ENCODE measurements around the gene BRK1.
"Not testable (repeated sequence)": the region's sequence is repeated elsewhere in the genome, so short reads cannot be mapped to it uniquely, and the experiment has no call there.

The BRK1 gene

DNA sequence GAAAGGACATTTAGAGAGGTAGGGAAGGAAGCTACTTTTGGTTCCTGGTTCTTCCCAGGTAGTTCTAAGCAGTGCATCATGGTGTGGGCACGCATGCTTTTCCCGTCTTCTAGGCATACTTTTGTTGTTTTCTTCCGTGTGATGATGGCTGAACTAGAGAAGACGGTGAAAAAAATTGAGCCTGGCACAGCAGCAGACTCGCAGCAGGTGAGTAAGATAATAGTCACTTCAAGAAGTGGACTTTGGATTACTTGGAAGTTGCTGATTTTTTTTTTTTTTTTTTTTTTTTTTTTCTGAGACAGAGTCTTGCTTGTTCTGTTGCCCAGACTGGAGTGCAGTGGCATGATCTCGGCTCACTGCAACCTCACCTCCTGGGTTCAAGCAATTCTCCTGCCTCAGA lies 25.3 kb upstream of the BRK1 start:
- Histone ChIP-seq H3K9me3 (ENCODE audit: control insufficient read depth, insufficient read depth, low read depth, low read length) (no peaks in the 10 kb centered on the region), H3K4me1 (ENCODE audit: control insufficient read depth, insufficient read depth, low read length) (no peaks in the 10 kb centered on the region), H3K27ac (ENCODE audit: extremely low read depth, low read depth, low read length) (no peak overlapping the region), H3K36me3 (ENCODE audit: control insufficient read depth in 2 of 2, insufficient read depth in 1 of 2, low read length in 2 of 2) (peaks cover 61 to 84% of the 10 kb centered on the region in 2 experiments), H3K4me3 (ENCODE audit: low read depth, low read length) (no peak overlapping the region)
- ChIA-PET CTCF (interaction anchor here (0.6 kb wide), 1 partner anchor 107 kb away, joined by 6 read pairs; no protein-coding TSS in a partner anchor), POLR2A (no interaction called here)
- TF ChIP-seq HOXC10 (CRISPR knock-in tag; IDR thresholded peaks at IDR 0.05) (no peak), ZNF510 (tag by site-specific recombination; IDR thresholded peaks at IDR 0.05; ENCODE audit: insufficient replicate concordance) (no peak), TRIM28 (IDR thresholded peaks at IDR 0.05; ENCODE audit: borderline replicate concordance, low read length) (no peak), ZNF768 (tag by site-specific recombination; IDR thresholded peaks at IDR 0.05) (no peak), ZNF561 (tag by site-specific recombination; IDR thresholded peaks at IDR 0.05; ENCODE audit: borderline replicate concordance) (no peak), HOXD13 (CRISPR knock-in tag; IDR thresholded peaks at IDR 0.05; ENCODE audit: borderline replicate concordance) (no peak), ZNF624 (tag by site-specific recombination; IDR thresholded peaks at IDR 0.05) (no peak), ZBTB1 (tag by site-specific recombination; IDR thresholded peaks at IDR 0.05) (no peak), ZNF48 (tag by site-specific recombination; IDR thresholded peaks at IDR 0.05) (no peak), ZNF138 (tag by site-specific recombination; IDR thresholded peaks at IDR 0.05; ENCODE audit: borderline replicate concordance) (no peak), ZNF76 (tag by site-specific recombination; IDR thresholded peaks at IDR 0.05; ENCODE audit: borderline replicate concordance, low read depth) (no peak), ZNF548 (tag by site-specific recombination; IDR thresholded peaks at IDR 0.05) (no peak)
- TF ChIP-seq, protein P1, sequence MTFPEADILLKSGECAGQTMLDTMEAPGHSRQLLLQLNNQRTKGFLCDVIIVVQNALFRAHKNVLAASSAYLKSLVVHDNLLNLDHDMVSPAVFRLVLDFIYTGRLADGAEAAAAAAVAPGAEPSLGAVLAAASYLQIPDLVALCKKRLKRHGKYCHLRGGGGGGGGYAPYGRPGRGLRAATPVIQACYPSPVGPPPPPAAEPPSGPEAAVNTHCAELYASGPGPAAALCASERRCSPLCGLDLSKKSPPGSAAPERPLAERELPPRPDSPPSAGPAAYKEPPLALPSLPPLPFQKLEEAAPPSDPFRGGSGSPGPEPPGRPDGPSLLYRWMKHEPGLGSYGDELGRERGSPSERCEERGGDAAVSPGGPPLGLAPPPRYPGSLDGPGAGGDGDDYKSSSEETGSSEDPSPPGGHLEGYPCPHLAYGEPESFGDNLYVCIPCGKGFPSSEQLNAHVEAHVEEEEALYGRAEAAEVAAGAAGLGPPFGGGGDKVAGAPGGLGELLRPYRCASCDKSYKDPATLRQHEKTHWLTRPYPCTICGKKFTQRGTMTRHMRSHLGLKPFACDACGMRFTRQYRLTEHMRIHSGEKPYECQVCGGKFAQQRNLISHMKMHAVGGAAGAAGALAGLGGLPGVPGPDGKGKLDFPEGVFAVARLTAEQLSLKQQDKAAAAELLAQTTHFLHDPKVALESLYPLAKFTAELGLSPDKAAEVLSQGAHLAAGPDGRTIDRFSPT (tag by site-specific recombination; IDR thresholded peaks at IDR 0.05), result no peak
- TF ChIP-seq, protein P2, sequence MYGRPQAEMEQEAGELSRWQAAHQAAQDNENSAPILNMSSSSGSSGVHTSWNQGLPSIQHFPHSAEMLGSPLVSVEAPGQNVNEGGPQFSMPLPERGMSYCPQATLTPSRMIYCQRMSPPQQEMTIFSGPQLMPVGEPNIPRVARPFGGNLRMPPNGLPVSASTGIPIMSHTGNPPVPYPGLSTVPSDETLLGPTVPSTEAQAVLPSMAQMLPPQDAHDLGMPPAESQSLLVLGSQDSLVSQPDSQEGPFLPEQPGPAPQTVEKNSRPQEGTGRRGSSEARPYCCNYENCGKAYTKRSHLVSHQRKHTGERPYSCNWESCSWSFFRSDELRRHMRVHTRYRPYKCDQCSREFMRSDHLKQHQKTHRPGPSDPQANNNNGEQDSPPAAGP (tag by site-specific recombination; IDR thresholded peaks at IDR 0.05), result no peak
- TF ChIP-seq, protein P3, sequence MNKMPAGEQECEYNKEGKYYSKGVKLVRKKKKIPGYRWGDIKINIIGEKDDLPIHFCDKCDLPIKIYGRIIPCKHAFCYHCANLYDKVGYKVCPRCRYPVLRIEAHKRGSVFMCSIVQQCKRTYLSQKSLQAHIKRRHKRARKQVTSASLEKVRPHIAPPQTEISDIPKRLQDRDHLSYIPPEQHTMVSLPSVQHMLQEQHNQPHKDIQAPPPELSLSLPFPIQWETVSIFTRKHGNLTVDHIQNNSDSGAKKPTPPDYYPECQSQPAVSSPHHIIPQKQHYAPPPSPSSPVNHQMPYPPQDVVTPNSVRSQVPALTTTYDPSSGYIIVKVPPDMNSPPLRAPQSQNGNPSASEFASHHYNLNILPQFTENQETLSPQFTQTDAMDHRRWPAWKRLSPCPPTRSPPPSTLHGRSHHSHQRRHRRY (tag by site-specific recombination; IDR thresholded peaks at IDR 0.05), result no peak
- TF ChIP-seq, protein P4, sequence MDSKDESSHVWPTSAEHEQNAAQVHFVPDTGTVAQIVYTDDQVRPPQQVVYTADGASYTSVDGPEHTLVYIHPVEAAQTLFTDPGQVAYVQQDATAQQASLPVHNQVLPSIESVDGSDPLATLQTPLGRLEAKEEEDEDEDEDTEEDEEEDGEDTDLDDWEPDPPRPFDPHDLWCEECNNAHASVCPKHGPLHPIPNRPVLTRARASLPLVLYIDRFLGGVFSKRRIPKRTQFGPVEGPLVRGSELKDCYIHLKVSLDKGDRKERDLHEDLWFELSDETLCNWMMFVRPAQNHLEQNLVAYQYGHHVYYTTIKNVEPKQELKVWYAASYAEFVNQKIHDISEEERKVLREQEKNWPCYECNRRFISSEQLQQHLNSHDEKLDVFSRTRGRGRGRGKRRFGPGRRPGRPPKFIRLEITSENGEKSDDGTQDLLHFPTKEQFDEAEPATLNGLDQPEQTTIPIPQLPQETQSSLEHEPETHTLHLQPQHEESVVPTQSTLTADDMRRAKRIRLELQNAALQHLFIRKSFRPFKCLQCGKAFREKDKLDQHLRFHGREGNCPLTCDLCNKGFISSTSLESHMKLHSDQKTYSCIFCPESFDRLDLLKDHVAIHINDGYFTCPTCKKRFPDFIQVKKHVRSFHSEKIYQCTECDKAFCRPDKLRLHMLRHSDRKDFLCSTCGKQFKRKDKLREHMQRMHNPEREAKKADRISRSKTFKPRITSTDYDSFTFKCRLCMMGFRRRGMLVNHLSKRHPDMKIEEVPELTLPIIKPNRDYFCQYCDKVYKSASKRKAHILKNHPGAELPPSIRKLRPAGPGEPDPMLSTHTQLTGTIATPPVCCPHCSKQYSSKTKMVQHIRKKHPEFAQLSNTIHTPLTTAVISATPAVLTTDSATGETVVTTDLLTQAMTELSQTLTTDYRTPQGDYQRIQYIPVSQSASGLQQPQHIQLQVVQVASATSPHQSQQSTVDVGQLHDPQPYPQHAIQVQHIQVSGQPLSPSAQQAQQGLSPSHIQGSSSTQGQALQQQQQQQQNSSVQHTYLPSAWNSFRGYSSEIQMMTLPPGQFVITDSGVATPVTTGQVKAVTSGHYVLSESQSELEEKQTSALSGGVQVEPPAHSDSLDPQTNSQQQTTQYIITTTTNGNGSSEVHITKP (tag by site-specific recombination; IDR thresholded peaks at IDR 0.05), result no peak
- TF ChIP-seq, protein P5, sequence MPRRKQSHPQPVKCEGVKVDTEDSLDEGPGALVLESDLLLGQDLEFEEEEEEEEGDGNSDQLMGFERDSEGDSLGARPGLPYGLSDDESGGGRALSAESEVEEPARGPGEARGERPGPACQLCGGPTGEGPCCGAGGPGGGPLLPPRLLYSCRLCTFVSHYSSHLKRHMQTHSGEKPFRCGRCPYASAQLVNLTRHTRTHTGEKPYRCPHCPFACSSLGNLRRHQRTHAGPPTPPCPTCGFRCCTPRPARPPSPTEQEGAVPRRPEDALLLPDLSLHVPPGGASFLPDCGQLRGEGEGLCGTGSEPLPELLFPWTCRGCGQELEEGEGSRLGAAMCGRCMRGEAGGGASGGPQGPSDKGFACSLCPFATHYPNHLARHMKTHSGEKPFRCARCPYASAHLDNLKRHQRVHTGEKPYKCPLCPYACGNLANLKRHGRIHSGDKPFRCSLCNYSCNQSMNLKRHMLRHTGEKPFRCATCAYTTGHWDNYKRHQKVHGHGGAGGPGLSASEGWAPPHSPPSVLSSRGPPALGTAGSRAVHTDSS (tag by site-specific recombination; IDR thresholded peaks at IDR 0.05), result no peak

DNA sequence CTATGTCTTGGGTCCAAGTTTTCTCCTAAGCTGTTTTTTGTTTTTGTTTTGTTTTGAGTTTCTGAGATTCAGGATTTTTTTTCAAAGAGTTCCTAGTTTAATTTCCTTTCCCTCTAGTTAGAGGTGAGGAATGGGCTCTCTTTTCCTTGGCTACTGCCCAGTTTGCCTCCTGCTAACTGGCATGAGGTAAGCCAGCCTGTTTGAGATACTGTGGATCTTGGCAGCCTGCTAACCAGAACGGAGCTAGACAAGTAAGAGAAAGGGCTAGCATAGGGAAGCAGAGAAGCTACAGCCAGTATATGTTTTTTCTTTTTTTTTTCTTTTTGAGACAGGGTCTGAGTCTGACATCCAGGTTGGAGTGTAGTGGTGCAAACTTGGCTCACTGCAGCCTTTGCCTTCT lies 24.7 kb upstream of the BRK1 start:
- H3K27ac ChIP-seq (ENCODE audit: extremely low read depth, low read depth, low read length); POLR2A ChIA-PET; H3K4me3 ChIP-seq (ENCODE audit: low read depth, low read length); CTCF ChIA-PET; H3K9me3 ChIP-seq (ENCODE audit: control insufficient read depth, insufficient read depth, low read depth, low read length); H3K4me1 ChIP-seq (ENCODE audit: control insufficient read depth, insufficient read depth, low read length): not testable (repeated sequence)
- peaks cover 60 to 86% of the 10 kb centered on the region in 2 experiments for H3K36me3 ChIP-seq (ENCODE audit: control insufficient read depth in 2 of 2, insufficient read depth in 1 of 2, low read length in 2 of 2)

DNA sequence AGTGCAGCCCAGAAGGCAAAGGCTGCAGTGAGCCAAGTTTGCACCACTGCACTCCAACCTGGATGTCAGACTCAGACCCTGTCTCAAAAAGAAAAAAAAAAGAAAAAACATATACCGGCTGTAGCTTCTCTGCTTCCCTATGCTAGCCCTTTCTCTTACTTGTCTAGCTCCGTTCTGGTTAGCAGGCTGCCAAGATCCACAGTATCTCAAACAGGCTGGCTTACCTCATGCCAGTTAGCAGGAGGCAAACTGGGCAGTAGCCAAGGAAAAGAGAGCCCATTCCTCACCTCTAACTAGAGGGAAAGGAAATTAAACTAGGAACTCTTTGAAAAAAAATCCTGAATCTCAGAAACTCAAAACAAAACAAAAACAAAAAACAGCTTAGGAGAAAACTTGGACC lies 24.1 kb upstream of the BRK1 start:
- H3K27ac ChIP-seq (ENCODE audit: extremely low read depth, low read depth, low read length); H3K4me3 ChIP-seq (ENCODE audit: low read depth, low read length); H3K4me1 ChIP-seq (ENCODE audit: control insufficient read depth, insufficient read depth, low read length); H3K9me3 ChIP-seq (ENCODE audit: control insufficient read depth, insufficient read depth, low read depth, low read length); CTCF ChIA-PET; POLR2A ChIA-PET: not testable (repeated sequence)
- peaks cover 59 to 86% of the 10 kb centered on the region in 2 experiments for H3K36me3 ChIP-seq (ENCODE audit: control insufficient read depth in 2 of 2, insufficient read depth in 1 of 2, low read length in 2 of 2)

All from HEK293 (cell line).